Endothelial cell of umbilical vein (primary cell): ENCODE measurements around the gene DACT2. TPM values are rescaled to one million over a fixed set of nuclear protein-coding genes. Genes with fewer than 3 reads are reported as not detected.

Experiments
- BruUV-seq: library from RNA; stranded (reverse); fragments of 400-500 nt; replicated peaks from 2 replicates; lab custom pipeline; 2021; lab: Mats Ljungman, UMichigan
- CTCF ChIA-PET: fragments of 300-600, 350-600 bp; sonication (Branson Sonifier 250); formaldehyde crosslinking; loops from one replicate; lab custom pipeline; 2021; ENCODE audit warnings: antibody characterized with exemption, inconsistent platforms; lab: Charles Lee
- POLR2A ChIA-PET: fragments of 300-600, 350-600 bp; sonication (Branson Sonifier 250); formaldehyde crosslinking; loops from one replicate; lab custom pipeline; 2021; ENCODE audit warnings: antibody characterized with exemption, inconsistent platforms; lab: Charles Lee
- DNase-seq: peaks from one replicate; pipeline ENCODE4 v3.0.0-alpha.2; 2011; ENCODE audit warnings: low read depth, low spot score
- FAIRE-seq: peaks from 2 replicates; lab custom pipeline; 2011; peaks lifted over from hg19 to GRCh38; lab: Jason Lieb, UNC
- H2AFZ ChIP-seq: 2 replicates; pipeline ENCODE4 v1.6.0; 2012; ENCODE audit warnings: low read depth, low read length, control low read depth, inconsistent platforms
- H3K27ac ChIP-seq: 2 replicates; pipeline ENCODE4 v1.5.1; 2011; ENCODE audit warnings: low read depth, mild to moderate bottlenecking, control low read depth, low read length, moderate library complexity; ENCODE audit not compliant: insufficient read depth
- H3K27me3 ChIP-seq, 2 experiments: 2 replicates each; pipeline versions ENCODE4 v1.6.0 to v1.6.1; 2011; ENCODE audit warnings: low read length in 2 of 2, mixed read lengths in 1 of 2; ENCODE audit not compliant: control insufficient read depth in 2 of 2, insufficient read depth in 2 of 2
- H3K36me3 ChIP-seq, 2 experiments: 2 replicates in 1 of 2; 3 replicates in 1 of 2; pipeline ENCODE4 v1.5.1; 2011; ENCODE audit warnings: low read length in 2 of 2, mild to moderate bottlenecking in 1 of 2, moderate library complexity in 1 of 2; ENCODE audit not compliant: control insufficient read depth in 2 of 2, insufficient read depth in 2 of 2; ENCODE audit errors: extremely low read depth in 1 of 2
- H3K4me1 ChIP-seq: 3 replicates; pipeline ENCODE4 v1.5.1; 2011; ENCODE audit warnings: mild to moderate bottlenecking, low read length; ENCODE audit not compliant: control insufficient read depth, insufficient read depth; ENCODE audit errors: extremely low read depth
- H3K4me2 ChIP-seq: 2 replicates; pipeline ENCODE4 v1.6.1; 2011; ENCODE audit warnings: low read length, control low read depth, mixed read lengths; ENCODE audit not compliant: insufficient read depth
- H3K4me3 ChIP-seq, 3 experiments: fragments of 200-600 bp in 1 of 3; sonication (generic), shearing (Covaris generic) in 1 of 3; replicated peaks in 1 of 3; 2 replicates each; pipeline ENCODE4 v1.5.1; 2011 to 2016; ENCODE audit warnings: control low read depth in 3 of 3, low read length in 3 of 3, mild to moderate bottlenecking in 2 of 3, inconsistent platforms in 1 of 3, low read depth in 1 of 3, moderate library complexity in 1 of 3; ENCODE audit not compliant: insufficient read depth in 1 of 3
- H3K79me2 ChIP-seq: 2 replicates; pipeline ENCODE4 v1.6.0; 2012; ENCODE audit warnings: low read length, inconsistent platforms; ENCODE audit not compliant: control insufficient read depth, insufficient read depth
- H3K9ac ChIP-seq: replicated peaks from 2 replicates; pipeline ENCODE3; 2011; ENCODE audit warnings: low read length, control low read depth; ENCODE audit not compliant: insufficient read depth; ENCODE audit errors: extremely low read depth
- H3K9me1 ChIP-seq: replicated peaks from 3 replicates; pipeline ENCODE4 v1.6.0; 2011; ENCODE audit warnings: mild to moderate bottlenecking, low read length; ENCODE audit not compliant: control insufficient read depth, insufficient read depth; ENCODE audit errors: extremely low read depth
- H3K9me3 ChIP-seq: replicated peaks from 2 replicates; pipeline ENCODE4 v1.5.1; 2012; ENCODE audit warnings: low read length, inconsistent platforms; ENCODE audit not compliant: control insufficient read depth, insufficient read depth
- H4K20me1 ChIP-seq: replicated peaks from 2 replicates; pipeline ENCODE3; 2011; ENCODE audit warnings: mild to moderate bottlenecking, low read length; ENCODE audit not compliant: control insufficient read depth, insufficient read depth; ENCODE audit errors: extremely low read depth
- CTCF ChIP-seq, 2 donors: IDR thresholded peaks; 1 replicate in 1 of 2; 2 replicates in 1 of 2; pipeline ENCODE4 v1.5.1; 2011; ENCODE audit warnings: low read length in 2 of 2, mild to moderate bottlenecking in 2 of 2, moderate library complexity in 2 of 2, control low read depth in 1 of 2, inconsistent platforms in 1 of 2, low read depth in 1 of 2; ENCODE audit not compliant: insufficient read depth in 1 of 2; ENCODE audit errors: extremely low read depth in 1 of 2
- EZH2 ChIP-seq: IDR thresholded peaks from 2 replicates; pipeline ENCODE4 v1.6.1; 2012; ENCODE audit warnings: borderline replicate concordance, low read depth, mild to moderate bottlenecking, moderate library complexity, low read length, inconsistent platforms; ENCODE audit not compliant: severe bottlenecking
- FOS ChIP-seq: IDR thresholded peaks from 2 replicates; pipeline ENCODE4 v1.6.1; 2011; ENCODE audit warnings: mild to moderate bottlenecking, low read length, moderate library complexity, borderline replicate concordance; ENCODE audit not compliant: insufficient read depth
- JUN ChIP-seq: IDR thresholded peaks from 2 replicates; pipeline ENCODE4 v1.6.1; 2011; ENCODE audit warnings: borderline replicate concordance, low read depth; ENCODE audit not compliant: insufficient read length, insufficient read depth
- MAX ChIP-seq: IDR thresholded peaks from 2 replicates; pipeline ENCODE4 v1.6.1; 2011; ENCODE audit not compliant: insufficient read depth, insufficient read length
- MYC ChIP-seq: IDR thresholded peaks from one replicate; pipeline ENCODE4 v1.6.1; 2011; ENCODE audit warnings: mild to moderate bottlenecking, low read depth, low read length
- POLR2AphosphoS5 ChIP-seq: IDR thresholded peaks from 2 replicates; pipeline ENCODE4 v1.6.1; 2012; ENCODE audit warnings: low read depth, mild to moderate bottlenecking, control low read depth, low read length, moderate library complexity; ENCODE audit not compliant: insufficient read depth
- dilution Hi-C: fragments of 300-500 bp; cut with MboI; formaldehyde crosslinking; loops from one replicate; pipeline ENCODE4 v1.15.0; 2019; ENCODE audit warnings: low sequenced_read_pairs; ENCODE audit not compliant: extremely low pct_ligation_motif_present
- intact Hi-C: fragments of 100-400 bp; cut with micrococcal nuclease; formaldehyde crosslinking; loops from one replicate; pipeline ENCODE4 v1.10.0; 2022
- polyA plus RNA-seq, 4 experiments: library from polyadenylated mRNA; depleted of rRNA in 3 of 4; stranded (reverse) in 3 of 4; unstranded in 1 of 4; fragments of >200 nt; gene quantifications; 2 replicates each; pipeline versions ENCODE4 v1.2.1 to v1.2.3, GENCODE V29; 2011 to 2012; ENCODE audit warnings: missing spikeins in 1 of 4
- total RNA-seq: library from RNA; stranded (reverse); gene quantifications from 2 replicates; pipeline ENCODE4 v1.2.3, GENCODE V29; 2021

Gene DACT2
- total and polyA plus RNA-seq, 2 donors (not counting 3 experiments of a cell fraction or from before 2014, with no cell fraction given): not detected

GRCh38 chr6:168361766-168362165 is 42.2 kb upstream of the DACT2 start:
- DNase-seq: no peak
- Histone ChIP-seq H3K4me1 (no peaks in the 10 kb centered on the region), H3K9me1 (no peaks in the 10 kb centered on the region), H2AFZ (no peak overlapping the region), H3K9me3 (no peaks in the 10 kb centered on the region), H3K27me3 (no peaks in the 10 kb centered on the region), H3K27ac (no peak overlapping the region), H3K36me3 (no peaks in the 10 kb centered on the region), H3K9ac (no peak overlapping the region), H3K4me2 (no peak overlapping the region), H3K4me3 (no peak overlapping the region), H4K20me1 (no peaks in the 10 kb centered on the region), H3K79me2 (no peaks in the 10 kb centered on the region)
- CTCF ChIA-PET: no interaction called here
- no peak for FAIRE-seq
- TF ChIP-seq EZH2 (no peak), MYC (no peak), JUN (no peak), POLR2AphosphoS5 (no peak), FOS (no peak), MAX (no peak), CTCF (IDR thresholded peaks at IDR 0.05; ENCODE audit: extremely low read depth in 1 of 2, insufficient read depth in 1 of 2, low read depth in 1 of 2, low read length in 2 of 2) (no peak)
- BruUV-seq: no TSS peak
- dilution Hi-C loops: no loop called here
- intact Hi-C loops: no loop called here
- POLR2A ChIA-PET: no interaction called here
